Esophagus (tissue), 2 donors: Measurements from ENCODE around the gene DRICH1. TPM values are rescaled to one million over a fixed set of nuclear protein-coding genes. Genes with fewer than 3 reads are reported as not detected.

ENCODE experiments used
- H3K27ac ChIP-seq, 2 donors: one replicate each; pipeline ENCODE4 v1.5.1; 2013; ENCODE audit warnings: low read depth in 2 of 2, mild to moderate bottlenecking in 2 of 2, inconsistent platforms in 1 of 2, low read length in 1 of 2, moderate library complexity in 1 of 2
- H3K27me3 ChIP-seq, 2 donors: one replicate each; pipeline ENCODE4 v1.6.1; 2013; ENCODE audit warnings: low read length in 2 of 2, control low read depth in 1 of 2, mild to moderate bottlenecking in 1 of 2; ENCODE audit not compliant: insufficient read depth in 2 of 2, control insufficient read depth in 1 of 2
- H3K36me3 ChIP-seq, 2 donors: one replicate each; pipeline ENCODE4 v1.6.1; 2013; ENCODE audit warnings: low read length in 1 of 2; ENCODE audit not compliant: control insufficient read depth in 2 of 2, insufficient read depth in 2 of 2
- H3K4me1 ChIP-seq, 2 donors: one replicate each; pipeline ENCODE4 v1.6.1; 2013; ENCODE audit warnings: low read length in 1 of 2; ENCODE audit not compliant: control insufficient read depth in 2 of 2, insufficient read depth in 2 of 2
- H3K4me3 ChIP-seq, 2 donors: one replicate each; pipeline ENCODE4 v1.5.1; 2013; ENCODE audit warnings: low read length in 2 of 2, mild to moderate bottlenecking in 2 of 2, low read depth in 1 of 2, moderate library complexity in 1 of 2
- H3K9me3 ChIP-seq, 2 donors: one replicate each; pipeline ENCODE4 v1.6.1; 2013; ENCODE audit warnings: mild to moderate bottlenecking in 2 of 2, low read depth in 1 of 2, low read length in 1 of 2, moderate library complexity in 1 of 2; ENCODE audit not compliant: control insufficient read depth in 2 of 2, insufficient read depth in 1 of 2
- WGBS, 2 donors: extraction: QIAGEN DNeasy Blood & Tissue Kit; methylation state at CpG; one replicate each; pipeline ENCODE4 v1.1.7; 2013; 5-methylcytosine and 5-hydroxymethylcytosine counted together
- polyA plus RNA-seq, 2 donors: library from polyadenylated mRNA; stranded (reverse); fragments of 200-250 nt; gene quantifications; one replicate each; pipeline ENCODE4 v1.2.3, GENCODE V29; 2013
- donor health status: healthy with polysubstance abuse.
- donor health status: Bipolar disorder and iron deficiency.

Gene DRICH1
- polyA plus RNA-seq, 2 donors = 0.15 to 0.57 TPM

GRCh38 chr22:23581260-23581650, 50.9 kb downstream of the DRICH1 start:
- Histone ChIP-seq H3K4me1 (no peaks in the 10 kb centered on the region), H3K4me3 (no peak overlapping the region), H3K9me3 (no peaks in the 10 kb centered on the region), H3K36me3 (no peaks in the 10 kb centered on the region), H3K27ac (no peak overlapping the region), H3K27me3 (no peaks in the 10 kb centered on the region)
- 72 to 81% methylated on average over 7 to 8 of the region's 8 CpGs for WGBS, 2 donors

- no peaks in the 10 kb centered on the region for H3K27me3 ChIP-seq
- 67 to 68% methylated on average over 11 of the region's 11 CpGs for WGBS, 2 donors
- H3K27ac ChIP-seq = no peak overlapping the region
- no peak overlapping the region for H3K4me3 ChIP-seq
- no peaks in the 10 kb centered on the region for H3K9me3 ChIP-seq
- H3K36me3 ChIP-seq = no peaks in the 10 kb centered on the region
- no peaks in the 10 kb centered on the region for H3K4me1 ChIP-seq
These were observed 51.4 kb downstream of the DRICH1 start for GRCh38 chr22:23580576-23581259.

- H3K36me3 ChIP-seq = no peaks in the 10 kb centered on the region
- WGBS, 2 donors = 72% methylated on average over 12 of the region's 12 CpGs
- no peaks in the 10 kb centered on the region for H3K9me3 ChIP-seq
- H3K27me3 ChIP-seq = no peaks in the 10 kb centered on the region
- no peak within 1 kb of the TSS for H3K27ac ChIP-seq
- H3K4me3 ChIP-seq = no peak within 1 kb of the TSS
- H3K4me1 ChIP-seq = no peaks in the 10 kb centered on the region
These were observed 52.1 kb downstream of the DRICH1 start, which contains the start of gene IGLL1 for GRCh38 chr22:23579870-23580575. Gene IGLL1 (minus strand): TSS chr22:23580290. CDS start chr22:23580190, 100 bp downstream.

- Histone ChIP-seq H3K27me3 (no peaks in the 10 kb centered on the region), H3K4me3 (no peak overlapping the region), H3K36me3 (no peaks in the 10 kb centered on the region), H3K4me1 (no peaks in the 10 kb centered on the region), H3K27ac (no peak overlapping the region), H3K9me3 (no peaks in the 10 kb centered on the region)
- 81 to 82% methylated on average over 5 of the region's 5 CpGs for WGBS, 2 donors
These were observed 52.8 kb downstream of the DRICH1 start for GRCh38 chr22:23579280-23579679.

- Histone ChIP-seq H3K27ac (no peak overlapping the region), H3K36me3 (no peaks in the 10 kb centered on the region), H3K27me3 (no peaks in the 10 kb centered on the region), H3K9me3 (no peaks in the 10 kb centered on the region), H3K4me1 (no peaks in the 10 kb centered on the region), H3K4me3 (no peak overlapping the region)
- WGBS, 2 donors = 65 to 68% methylated on average over 11 of the region's 11 CpGs
These were observed 53.8 kb downstream of the DRICH1 start for GRCh38 chr22:23578306-23578705.

- Histone ChIP-seq H3K27me3 (no peaks in the 10 kb centered on the region), H3K4me1 (no peaks in the 10 kb centered on the region), H3K27ac (no peak overlapping the region), H3K36me3 (no peaks in the 10 kb centered on the region), H3K4me3 (no peak overlapping the region), H3K9me3 (no peaks in the 10 kb centered on the region)
- WGBS, 2 donors = 53 to 61% methylated on average over 5 of the region's 5 CpGs
These were observed 55.4 kb downstream of the DRICH1 start for GRCh38 chr22:23576681-23577080.

GRCh38 chr22:23575601-23576000, 56.5 kb downstream of the DRICH1 start:
- no peak overlapping the region for H3K4me3 ChIP-seq
- H3K36me3 ChIP-seq = no peaks in the 10 kb centered on the region
- no peaks in the 10 kb centered on the region for H3K27me3 ChIP-seq
- WGBS, 2 donors = 88 to 90% methylated on average over 4 of the region's 4 CpGs
- H3K27ac ChIP-seq = no peak overlapping the region
- H3K9me3 ChIP-seq = no peaks in the 10 kb centered on the region
- H3K4me1 ChIP-seq = no peaks in the 10 kb centered on the region

- H3K27me3 ChIP-seq = no peaks in the 10 kb centered on the region
- H3K4me3 ChIP-seq = no peak overlapping the region
- no peaks in the 10 kb centered on the region for H3K4me1 ChIP-seq
- WGBS, 2 donors = 42 to 51% methylated on average over 8 of the region's 8 CpGs
- no peaks in the 10 kb centered on the region for H3K36me3 ChIP-seq
- H3K9me3 ChIP-seq = no peaks in the 10 kb centered on the region
- no peak overlapping the region for H3K27ac ChIP-seq
These were observed 57.2 kb downstream of the DRICH1 start for GRCh38 chr22:23574877-23575276.

GRCh38 chr22:23574371-23574811, 57.7 kb downstream of the DRICH1 start:
- 64 to 69% methylated on average over 4 of the region's 4 CpGs for WGBS, 2 donors

More at GRCh38 chr22:23574371-23574811, 57.7 kb downstream of the DRICH1 start:
- Histone ChIP-seq H3K4me3 (no peak overlapping the region), H3K9me3 (no peaks in the 10 kb centered on the region), H3K27me3 (no peaks in the 10 kb centered on the region), H3K27ac (no peak overlapping the region), H3K4me1 (no peaks in the 10 kb centered on the region), H3K36me3 (no peaks in the 10 kb centered on the region)
